Hepatocyte (in vitro differentiated cells): ENCODE results near the gene GPHN. TPM values are rescaled to one million over a fixed set of nuclear protein-coding genes. Genes with fewer than 3 reads are reported as not detected.

ENCODE experiments used
- DNase-seq: peaks from one replicate; pipeline ENCODE4 v3.0.0-alpha.2; 2016; ENCODE audit warnings: low spot score
- H2AFZ ChIP-seq: fragments of 200-600 bp; sonication (generic); 2 replicates; pipeline ENCODE4 v1.6.0; 2016; ENCODE audit warnings: antibody characterized with exemption, mild to moderate bottlenecking
- H3K27ac ChIP-seq: fragments of 200-600 bp; sonication (generic); 2 replicates; pipeline ENCODE4 v1.5.1; 2016; ENCODE audit warnings: mild to moderate bottlenecking
- H3K27me3 ChIP-seq: fragments of 200-600 bp; sonication (generic); 2 replicates; pipeline ENCODE4 v1.6.1; 2016
- H3K36me3 ChIP-seq: fragments of 200-600 bp; sonication (generic); replicated peaks from 2 replicates; pipeline ENCODE4 v1.5.1; 2016; ENCODE audit warnings: low read depth; ENCODE audit not compliant: insufficient read depth
- H3K4me1 ChIP-seq: fragments of 200-600 bp; sonication (generic); 2 replicates; pipeline ENCODE4 v1.5.1; 2016; ENCODE audit warnings: mild to moderate bottlenecking, moderate library complexity; ENCODE audit not compliant: insufficient read depth
- H3K4me2 ChIP-seq: fragments of 200-600 bp; sonication (generic); 2 replicates; pipeline ENCODE4 v1.6.0; 2016
- H3K4me3 ChIP-seq: fragments of 200-600 bp; sonication (generic); 2 replicates; pipeline ENCODE4 v1.5.1; 2016; ENCODE audit warnings: mild to moderate bottlenecking
- H3K79me2 ChIP-seq: fragments of 200-600 bp; sonication (generic); 2 replicates; pipeline ENCODE4 v1.6.0; 2017; ENCODE audit warnings: mild to moderate bottlenecking
- H3K9me2 ChIP-seq: fragments of 200-600 bp; sonication (generic); replicated peaks from 2 replicates; pipeline ENCODE4 v1.6.0; 2017; ENCODE audit warnings: mild to moderate bottlenecking; ENCODE audit not compliant: insufficient read depth
- H3K9me3 ChIP-seq: fragments of 200-600 bp; sonication (generic); 2 replicates; pipeline ENCODE4 v1.5.1; 2016; ENCODE audit warnings: low read depth, mild to moderate bottlenecking
- H4K20me1 ChIP-seq: fragments of 200-600 bp; sonication (generic); 2 replicates; pipeline ENCODE4 v1.6.0; 2016; ENCODE audit warnings: mild to moderate bottlenecking; ENCODE audit not compliant: insufficient read depth, poor library complexity, severe bottlenecking
- CTCF ChIP-seq: fragments of 200-600 bp; sonication (generic); IDR thresholded peaks from 2 replicates; pipeline ENCODE4 v1.5.1; 2016; ENCODE audit warnings: antibody characterized with exemption, mild to moderate bottlenecking; ENCODE audit not compliant: poor library complexity
- EZH2 ChIP-seq: fragments of 200-600 bp; sonication (generic); IDR thresholded peaks from 2 replicates; pipeline ENCODE4 v1.6.1; 2016; ENCODE audit warnings: antibody characterized with exemption, mild to moderate bottlenecking, borderline replicate concordance
- EZH2phosphoT487 ChIP-seq: fragments of 200-600 bp; sonication (generic); IDR thresholded peaks from one replicate; pipeline ENCODE4 v1.6.1; 2018; ENCODE audit warnings: antibody characterized with exemption, mild to moderate bottlenecking, low read depth, moderate library complexity; ENCODE audit not compliant: unreplicated experiment, severe bottlenecking
- WGBS: methylation state at CpG from one replicate; pipeline ENCODE4 v1.1.6; 2016; ENCODE audit warnings: low lambda C conversion rate; ENCODE audit errors: missing lambda C conversion rate; 5-methylcytosine and 5-hydroxymethylcytosine counted together
- polyA plus RNA-seq: library from polyadenylated mRNA; unstranded; fragments of >200 nt; fragmentation: Nextera tagmentation; extraction: Ambion mirVana; gene quantifications from 2 replicates; pipeline ENCODE4 v1.2.1, GENCODE V29; 2016
- total RNA-seq: library from RNA; depleted of rRNA; stranded (reverse); fragments of >200 nt; gene quantifications from 2 replicates; pipeline ENCODE4 v1.2.3, GENCODE V29; 2014

Gene GPHN
- total and polyA plus RNA-seq, 2 experiments from 2014 or later: 9.3 to 10.7 TPM

DNA sequence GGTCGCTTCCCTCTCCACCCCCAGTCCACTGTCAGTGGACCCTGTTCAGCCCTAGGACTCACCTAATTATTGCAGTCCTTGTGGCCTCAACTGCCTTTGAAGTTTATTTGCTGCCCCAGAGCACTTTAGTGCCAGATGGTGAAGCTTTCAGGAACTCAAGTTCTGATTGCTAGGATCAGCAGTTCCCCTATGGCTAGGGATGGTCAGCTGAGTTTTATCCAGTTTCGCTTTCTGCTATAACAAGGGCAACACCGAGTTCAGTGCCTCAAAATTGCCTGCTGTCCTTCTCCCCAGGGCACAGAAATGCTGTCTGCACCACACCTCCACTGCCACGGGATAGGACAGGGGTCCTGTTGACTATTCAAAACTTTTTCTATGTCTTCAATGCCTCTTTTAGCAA lies 295.0 kb downstream of the GPHN start:
- DNase-seq: no peak
- Histone ChIP-seq H3K27me3 (no peaks in the 10 kb centered on the region), H4K20me1 (no peaks in the 10 kb centered on the region), H3K4me1 (no peaks in the 10 kb centered on the region), H3K9me2 (no peaks in the 10 kb centered on the region), H3K9me3 (peaks cover 4% of the 10 kb centered on the region), H3K4me3 (no peak overlapping the region), H3K79me2 (no peaks in the 10 kb centered on the region), H2AFZ (no peak overlapping the region), H3K36me3 (no peaks in the 10 kb centered on the region), H3K4me2 (no peak overlapping the region), H3K27ac (no peak overlapping the region)
- WGBS: 87% methylated on average over 4 of the region's 4 CpGs
- TF ChIP-seq CTCF (no peak), EZH2 (no peak), EZH2phosphoT487 (no peak)

DNA sequence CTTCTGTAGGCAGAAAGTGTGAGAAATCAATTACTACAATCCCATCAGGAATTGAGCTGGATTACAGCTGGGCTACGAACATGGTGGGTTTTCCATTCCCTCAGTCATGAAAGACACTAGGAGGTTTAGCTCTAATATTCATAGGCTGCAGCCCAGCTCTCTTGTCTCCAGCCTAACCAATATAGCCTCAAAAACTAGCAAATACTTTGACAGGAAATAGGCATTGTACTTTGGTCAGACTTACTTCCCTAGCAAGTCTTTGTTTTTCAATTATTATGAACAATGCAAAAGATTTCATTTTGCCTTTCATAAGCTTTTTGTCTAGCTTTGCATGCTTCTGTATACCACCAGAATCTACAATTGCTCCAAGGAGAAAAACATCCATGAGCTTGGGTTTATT lies 296.2 kb downstream of the GPHN start:
- 100% methylated on average over 1 of the region's 1 CpG for WGBS
- no peak for TF ChIP-seq EZH2phosphoT487
- DNase-seq: no peak
- no peaks in the 10 kb centered on the region for H3K36me3 ChIP-seq
- no peak overlapping the region for H2AFZ ChIP-seq
- H3K79me2 ChIP-seq: no peaks in the 10 kb centered on the region
- H3K27ac ChIP-seq: no peak overlapping the region
- no peak overlapping the region for H3K4me2 ChIP-seq
- no peaks in the 10 kb centered on the region for H3K9me2 ChIP-seq
- H3K27me3 ChIP-seq: no peaks in the 10 kb centered on the region
- H3K4me1 ChIP-seq: no peaks in the 10 kb centered on the region
- H4K20me1 ChIP-seq: no peaks in the 10 kb centered on the region
- no peak overlapping the region for H3K4me3 ChIP-seq
- peaks cover 4% of the 10 kb centered on the region for H3K9me3 ChIP-seq

DNA sequence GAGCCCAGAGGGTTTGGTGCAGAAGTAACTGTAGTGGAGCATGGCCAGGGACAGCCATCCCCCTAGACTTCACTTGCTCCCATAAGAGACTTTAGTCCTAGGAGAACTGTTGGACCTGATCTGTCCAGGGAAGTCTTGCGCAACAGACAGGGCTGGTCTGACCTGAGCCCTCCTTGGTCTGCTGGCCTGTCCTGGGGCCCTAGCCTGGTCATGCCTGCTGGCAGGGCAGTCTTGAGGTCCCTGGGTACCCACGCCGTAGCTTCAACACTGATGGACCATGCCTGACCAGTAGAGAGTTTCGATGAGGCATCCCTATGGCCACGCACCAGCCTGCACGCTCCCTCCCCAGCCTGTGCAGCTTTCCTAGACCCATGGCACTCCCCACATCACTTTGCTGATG lies 305.7 kb downstream of the GPHN start:
- H3K27ac ChIP-seq: no peak overlapping the region
- WGBS: 99% methylated on average over 6 of the region's 6 CpGs
- H3K4me1 ChIP-seq: no peaks in the 10 kb centered on the region
- H3K9me2 ChIP-seq: no peaks in the 10 kb centered on the region
- no peaks in the 10 kb centered on the region for H3K27me3 ChIP-seq
- H2AFZ ChIP-seq: no peak overlapping the region
- no peaks in the 10 kb centered on the region for H4K20me1 ChIP-seq
- H3K79me2 ChIP-seq: no peaks in the 10 kb centered on the region
- H3K4me3 ChIP-seq: no peak overlapping the region
- H3K9me3 ChIP-seq: peaks cover 13% of the 10 kb centered on the region
- H3K36me3 ChIP-seq: no peaks in the 10 kb centered on the region
- no peak overlapping the region for H3K4me2 ChIP-seq
- TF ChIP-seq CTCF: no peak
- TF ChIP-seq EZH2: no peak
- no peak for TF ChIP-seq EZH2phosphoT487
- DNase-seq: no peak

DNA sequence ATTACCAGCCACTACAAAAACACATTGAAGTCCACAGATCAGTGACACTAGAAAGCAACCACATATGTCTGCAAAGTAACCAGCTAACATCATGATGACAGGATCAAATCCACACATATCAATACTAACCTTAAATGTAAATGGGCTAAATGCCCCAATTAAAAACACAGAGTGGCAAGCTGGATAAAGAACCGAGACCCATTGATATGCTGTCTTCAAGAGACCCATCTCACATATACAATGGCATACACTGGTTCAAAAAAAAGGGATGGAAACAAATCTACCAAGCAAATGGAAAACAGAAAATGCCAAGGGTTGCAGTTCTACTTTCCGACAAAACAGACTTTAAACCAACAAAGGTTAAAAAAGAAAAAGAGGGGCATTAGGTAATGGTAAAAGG lies 307.7 kb downstream of the GPHN start:
- no peak for DNase-seq
- WGBS: 94% methylated on average over 2 of the region's 2 CpGs
- Histone ChIP-seq H3K27ac (no peak overlapping the region), H3K9me3 (peaks cover 13% of the 10 kb centered on the region), H3K9me2 (no peaks in the 10 kb centered on the region), H3K4me3 (no peak overlapping the region), H4K20me1 (no peaks in the 10 kb centered on the region), H3K79me2 (no peaks in the 10 kb centered on the region), H2AFZ (no peak overlapping the region), H3K36me3 (no peaks in the 10 kb centered on the region), H3K4me2 (no peak overlapping the region), H3K4me1 (no peaks in the 10 kb centered on the region), H3K27me3 (no peaks in the 10 kb centered on the region)
- no peak for TF ChIP-seq EZH2phosphoT487
- no peak for TF ChIP-seq CTCF
- no peak for TF ChIP-seq EZH2
